ENCODE data around the gene ZBTB1. TPM values are rescaled to one million over a fixed set of nuclear protein-coding genes. Genes with fewer than 3 reads are reported as not detected.

The ZBTB1 gene
- total RNA-seq, 1 donor from 2014 or later, result 39.5 TPM

- peak within 1 kb of the TSS; percentile 42 for H3K4me3 ChIP-seq (ENCODE audit: low read depth, low read length)
- DNase-seq (ENCODE audit: low read depth) (peak; percentile 96), FAIRE-seq (peak; percentile 95)
- no peaks in the 10 kb centered on the region for H3K36me3 ChIP-seq (ENCODE audit: control insufficient read depth, insufficient read depth, low read length)
- H3K27me3 ChIP-seq (ENCODE audit: control insufficient read depth, insufficient read depth, low read length), result peaks cover 18% of the 10 kb centered on the region
- peak; percentile 95 for TF ChIP-seq CTCF (IDR thresholded peaks at IDR 0.05; ENCODE audit: insufficient read depth, low read length, severe bottlenecking)
Measured at GRCh38 chr14:64540208-64541202, 35.9 kb downstream of the ZBTB1 start, which contains the start of gene HSPA2. TSS of gene HSPA2 (plus strand) at chr14:64540741. CDS start at chr14:64540850, 109 bp downstream.

GRCh38 chr14:64541261-64541971, 36.8 kb downstream of the ZBTB1 start:
- Histone ChIP-seq H3K27me3 (ENCODE audit: control insufficient read depth, insufficient read depth, low read length) (peaks cover 18% of the 10 kb centered on the region), H3K4me3 (ENCODE audit: low read depth, low read length) (no peak overlapping the region), H3K36me3 (ENCODE audit: control insufficient read depth, insufficient read depth, low read length) (no peaks in the 10 kb centered on the region)
- TF ChIP-seq CTCF (IDR thresholded peaks at IDR 0.05; ENCODE audit: insufficient read depth, low read length, severe bottlenecking), result peak; percentile 9
- no peak for FAIRE-seq
- DNase-seq (ENCODE audit: low read depth), result no peak

- H3K36me3 ChIP-seq (ENCODE audit: control insufficient read depth, insufficient read depth, low read length), result no peaks in the 10 kb centered on the region
- peak overlapping the region; percentile 1 for H3K4me3 ChIP-seq (ENCODE audit: low read depth, low read length)
- FAIRE-seq (no peak), DNase-seq (ENCODE audit: low read depth) (no peak)
- peaks cover 18% of the 10 kb centered on the region for H3K27me3 ChIP-seq (ENCODE audit: control insufficient read depth, insufficient read depth, low read length)
- no peak for TF ChIP-seq CTCF (IDR thresholded peaks at IDR 0.05; ENCODE audit: insufficient read depth, low read length, severe bottlenecking)
Measured at GRCh38 chr14:64541972-64542835, 37.6 kb downstream of the ZBTB1 start.

- FAIRE-seq, result no peak
- no peak overlapping the region for H3K4me3 ChIP-seq (ENCODE audit: low read depth, low read length)
- no peak for TF ChIP-seq CTCF (IDR thresholded peaks at IDR 0.05; ENCODE audit: insufficient read depth, low read length, severe bottlenecking)
Measured at GRCh38 chr14:64542836-64543201, 38.2 kb downstream of the ZBTB1 start.

GRCh38 chr14:64544607-64545312, 40.2 kb downstream of the ZBTB1 start:
- Histone ChIP-seq H3K27me3 (ENCODE audit: control insufficient read depth, insufficient read depth, low read length) (peaks cover 18% of the 10 kb centered on the region), H3K4me3 (ENCODE audit: low read depth, low read length) (no peak overlapping the region), H3K36me3 (ENCODE audit: control insufficient read depth, insufficient read depth, low read length) (no peaks in the 10 kb centered on the region)
- no peak for TF ChIP-seq CTCF (IDR thresholded peaks at IDR 0.05; ENCODE audit: insufficient read depth, low read length, severe bottlenecking)
- no peak for DNase-seq (ENCODE audit: low read depth)
- FAIRE-seq, result no peak

More at GRCh38 chr14:64542836-64543201, 38.2 kb downstream of the ZBTB1 start:
- Histone ChIP-seq H3K27me3 (ENCODE audit: control insufficient read depth, insufficient read depth, low read length) (peaks cover 18% of the 10 kb centered on the region), H3K36me3 (ENCODE audit: control insufficient read depth, insufficient read depth, low read length) (no peaks in the 10 kb centered on the region)
- no peak for DNase-seq (ENCODE audit: low read depth)

All from bronchial epithelial cell (primary cell).